GM23338 (cell line): Measurements from ENCODE around the gene UBE3A. TPM values are rescaled to one million over a fixed set of nuclear protein-coding genes. Genes with fewer than 3 reads are reported as not detected.

Experiments
- ATAC-seq: fragments of 200-7000 bp; cut with Tn5 transposase; 3 replicates; pipeline ENCODE4 v1.9.1; 2020
- DNase-seq: peaks from one replicate; pipeline ENCODE4 v3.0.0-alpha.2; 2015; ENCODE audit warnings: low spot score
- H2AFZ ChIP-seq: fragments of 200-600 bp; sonication (generic); 2 replicates; pipeline ENCODE4 v1.8.0; 2016; ENCODE audit warnings: antibody characterized with exemption, mild to moderate bottlenecking, moderate library complexity
- H3F3A ChIP-seq: fragments of 200-600 bp; sonication (generic); replicated peaks from 2 replicates; pipeline ENCODE4 v1.8.0; 2017; ENCODE audit warnings: antibody characterized with exemption, mixed run types, low read depth
- H3K27ac ChIP-seq: fragments of 200-600 bp; sonication (generic); 2 replicates; pipeline ENCODE4 v1.6.1; 2016; ENCODE audit warnings: low read depth
- H3K27me3 ChIP-seq: fragments of 200-600 bp; sonication (generic); 2 replicates; pipeline ENCODE4 v1.8.0; 2016; ENCODE audit warnings: mild to moderate bottlenecking, mixed run types, moderate library complexity; ENCODE audit not compliant: insufficient read depth
- H3K36me3 ChIP-seq: fragments of 200-600 bp; sonication (generic); 2 replicates; pipeline ENCODE4 v1.8.0; 2016; ENCODE audit warnings: mild to moderate bottlenecking; ENCODE audit not compliant: insufficient read depth
- H3K4me1 ChIP-seq: fragments of 200-600 bp; sonication (generic); 2 replicates; pipeline ENCODE4 v1.8.0; 2016; ENCODE audit warnings: mild to moderate bottlenecking, moderate library complexity; ENCODE audit not compliant: insufficient read depth
- H3K4me2 ChIP-seq: fragments of 200-600 bp; sonication (generic); 2 replicates; pipeline ENCODE4 v1.7.1; 2017; ENCODE audit warnings: mixed run types
- H3K4me3 ChIP-seq: fragments of 200-600 bp; sonication (generic); 2 replicates; pipeline ENCODE4 v1.6.1; 2016; ENCODE audit warnings: mixed run types
- H3K79me2 ChIP-seq: fragments of 200-600 bp; sonication (generic); replicated peaks from 2 replicates; pipeline ENCODE4 v1.8.0; 2017; ENCODE audit warnings: mild to moderate bottlenecking; ENCODE audit not compliant: insufficient read depth
- H3K9me2 ChIP-seq: fragments of 200-600 bp; sonication (generic); 2 replicates; pipeline ENCODE4 v1.8.0; 2017; ENCODE audit not compliant: insufficient read depth
- H4K20me1 ChIP-seq: fragments of 200-600 bp; sonication (generic); replicated peaks from 2 replicates; pipeline ENCODE4 v1.8.0; 2017; ENCODE audit warnings: mild to moderate bottlenecking; ENCODE audit not compliant: insufficient read depth
- H3K27ac Mint-ChIP-seq: 2 replicates; pipeline ENCODE4 v1.8.0; 2020; ENCODE audit warnings: inconsistent platforms, mild to moderate bottlenecking, moderate library complexity, mixed read lengths
- H3K27me3 Mint-ChIP-seq: 3 replicates; pipeline ENCODE4 v1.8.0; 2022; ENCODE audit warnings: low read depth, mild to moderate bottlenecking, moderate library complexity, mixed read lengths, inconsistent platforms; ENCODE audit not compliant: insufficient read depth, poor library complexity
- H3K36me3 Mint-ChIP-seq: 3 replicates; pipeline ENCODE4 v1.8.0; 2021; ENCODE audit warnings: low read depth, mild to moderate bottlenecking, inconsistent platforms, moderate library complexity, mixed read lengths
- H3K4me1 Mint-ChIP-seq: 3 replicates; pipeline ENCODE4 v1.8.0; 2020; ENCODE audit warnings: mild to moderate bottlenecking, inconsistent platforms, mixed read lengths
- H3K4me3 Mint-ChIP-seq: 3 replicates; pipeline ENCODE4 v1.8.0; 2021; ENCODE audit warnings: moderate library complexity, mild to moderate bottlenecking, inconsistent platforms, mixed read lengths
- H3K9me3 Mint-ChIP-seq: 3 replicates; pipeline ENCODE4 v1.8.0; 2020; ENCODE audit warnings: moderate library complexity, mild to moderate bottlenecking, inconsistent platforms, mixed read lengths
- CREB1 ChIP-seq: fragments of 250-450 bp; sonication (Bioruptor Pico); IDR thresholded peaks from 2 replicates; pipeline ENCODE4 v1.5.0; 2020; ENCODE audit warnings: low read depth, mild to moderate bottlenecking, moderate library complexity
- EZH2 ChIP-seq: fragments of 200-600 bp; sonication (generic); IDR thresholded peaks from one replicate; pipeline ENCODE4 v1.8.0; 2017; ENCODE audit warnings: antibody characterized with exemption, mild to moderate bottlenecking, low read depth; ENCODE audit not compliant: unreplicated experiment
- EZH2phosphoT487 ChIP-seq: fragments of 200-600 bp; sonication (generic); IDR thresholded peaks from one replicate; pipeline ENCODE4 v1.8.1; 2018; ENCODE audit warnings: antibody characterized with exemption; ENCODE audit not compliant: unreplicated experiment
- JUNB ChIP-seq: IDR thresholded peaks from one replicate; pipeline ENCODE4 v1.6.1; 2016; ENCODE audit warnings: antibody characterized with exemption; ENCODE audit not compliant: unreplicated experiment
- NANOG ChIP-seq: IDR thresholded peaks from 2 replicates; pipeline ENCODE4 v1.6.1; 2016; ENCODE audit warnings: antibody characterized with exemption, borderline replicate concordance
- POLR2AphosphoS5 ChIP-seq: IDR thresholded peaks from 2 replicates; pipeline ENCODE4 v1.6.1; 2016; ENCODE audit warnings: antibody characterized with exemption, low read depth
- REST ChIP-seq: IDR thresholded peaks from one replicate; pipeline ENCODE4 v1.6.1; 2018; ENCODE audit warnings: antibody characterized with exemption; ENCODE audit not compliant: unreplicated experiment
- STAT1 ChIP-seq: IDR thresholded peaks from one replicate; pipeline ENCODE4 v1.6.1; 2016; ENCODE audit warnings: antibody characterized with exemption; ENCODE audit not compliant: unreplicated experiment
- ZNF114 ChIP-seq: fragments of 250-450 bp; sonication (Bioruptor Pico); IDR thresholded peaks from 2 replicates; pipeline ENCODE4 v1.5.0; 2020; ENCODE audit warnings: mild to moderate bottlenecking, moderate library complexity
- ZNF331 ChIP-seq: fragments of 250-450 bp; sonication (Bioruptor Pico); IDR thresholded peaks from 2 replicates; pipeline ENCODE4 v1.5.0; 2020; ENCODE audit warnings: low read depth, mild to moderate bottlenecking, moderate library complexity
- polyA plus RNA-seq: library from polyadenylated mRNA; unstranded; fragments of >200 nt; fragmentation: Nextera tagmentation; extraction: Ambion mirVana; gene quantifications from 2 replicates; pipeline ENCODE4 v1.2.1, GENCODE V29; 2016
- total RNA-seq: library from RNA; depleted of rRNA; stranded (reverse); fragments of >200 nt; shearing (Covaris generic); gene quantifications from 2 replicates; pipeline ENCODE4 v1.2.3, GENCODE V29; 2014
- TF ChIP-seq, protein P1 (sequence below), 2 experiments: fragments of 200-600 bp in 1 of 2; sonication (generic) in 1 of 2; conservative IDR thresholded peaks; 2 replicates each; pipeline versions ENCODE4 v1.5.1 to v1.6.1; 2016 to 2017; ENCODE audit warnings: antibody characterized with exemption in 2 of 2, low read depth in 2 of 2, mild to moderate bottlenecking in 2 of 2, moderate library complexity in 1 of 2
- TF ChIP-seq, protein P2 (sequence below): fragments of 250-450 bp; sonication (Bioruptor Pico); IDR thresholded peaks from 2 replicates; pipeline ENCODE4 v1.5.0; 2020; ENCODE audit warnings: mild to moderate bottlenecking, moderate library complexity
- TF ChIP-seq, protein P3 (sequence below): IDR thresholded peaks from 2 replicates; pipeline ENCODE4 v1.6.1; 2016; ENCODE audit warnings: antibody characterized with exemption

UBE3A gene
- total and polyA plus RNA-seq, 2 experiments from 2014 or later = 96.1 to 150 TPM

DNA sequence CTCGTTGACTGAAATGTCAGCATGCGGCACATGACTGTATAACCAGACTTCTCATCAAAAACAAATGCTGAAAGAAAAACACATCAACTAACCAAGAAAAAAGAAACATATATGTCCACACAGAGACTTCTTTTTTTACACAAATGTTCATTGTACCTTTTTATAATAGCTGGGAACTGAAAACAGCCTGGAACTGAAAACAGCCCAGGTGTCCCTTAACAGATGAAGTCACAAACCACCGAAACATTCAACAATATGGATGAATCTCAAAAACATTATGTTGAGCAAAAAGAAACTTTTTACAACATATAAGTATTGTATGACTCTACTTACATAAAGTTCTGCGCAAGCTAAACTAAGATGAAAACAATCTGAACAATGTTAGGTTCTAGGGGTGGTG is 20.6 kb downstream of the UBE3A start:
- H3K27me3 Mint-ChIP-seq = peaks cover 1% of the 10 kb centered on the region
- Histone ChIP-seq H3K36me3 (no peaks in the 10 kb centered on the region), H3K27me3 (no peaks in the 10 kb centered on the region), H3K27ac (no peak overlapping the region), H3K79me2 (peaks cover 100% of the 10 kb centered on the region), H3F3A (no peaks in the 10 kb centered on the region), H2AFZ (no peak overlapping the region), H3K4me3 (no peak overlapping the region), H3K9me2 (no peaks in the 10 kb centered on the region), H4K20me1 (peaks cover 48% of the 10 kb centered on the region), H3K4me2 (no peak overlapping the region), H3K4me1 (peaks cover 23% of the 10 kb centered on the region)
- H3K9me3 Mint-ChIP-seq = no peaks in the 10 kb centered on the region; the same call in 2 of the 3 replicates
- TF ChIP-seq ZNF331 = no peak
- TF ChIP-seq, protein P1, sequence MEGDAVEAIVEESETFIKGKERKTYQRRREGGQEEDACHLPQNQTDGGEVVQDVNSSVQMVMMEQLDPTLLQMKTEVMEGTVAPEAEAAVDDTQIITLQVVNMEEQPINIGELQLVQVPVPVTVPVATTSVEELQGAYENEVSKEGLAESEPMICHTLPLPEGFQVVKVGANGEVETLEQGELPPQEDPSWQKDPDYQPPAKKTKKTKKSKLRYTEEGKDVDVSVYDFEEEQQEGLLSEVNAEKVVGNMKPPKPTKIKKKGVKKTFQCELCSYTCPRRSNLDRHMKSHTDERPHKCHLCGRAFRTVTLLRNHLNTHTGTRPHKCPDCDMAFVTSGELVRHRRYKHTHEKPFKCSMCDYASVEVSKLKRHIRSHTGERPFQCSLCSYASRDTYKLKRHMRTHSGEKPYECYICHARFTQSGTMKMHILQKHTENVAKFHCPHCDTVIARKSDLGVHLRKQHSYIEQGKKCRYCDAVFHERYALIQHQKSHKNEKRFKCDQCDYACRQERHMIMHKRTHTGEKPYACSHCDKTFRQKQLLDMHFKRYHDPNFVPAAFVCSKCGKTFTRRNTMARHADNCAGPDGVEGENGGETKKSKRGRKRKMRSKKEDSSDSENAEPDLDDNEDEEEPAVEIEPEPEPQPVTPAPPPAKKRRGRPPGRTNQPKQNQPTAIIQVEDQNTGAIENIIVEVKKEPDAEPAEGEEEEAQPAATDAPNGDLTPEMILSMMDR (conservative IDR thresholded peaks at IDR 0.05; ENCODE audit: low read depth in 2 of 2) = no peak
- TF ChIP-seq EZH2phosphoT487 = no peak
- no peak for TF ChIP-seq CREB1 (CRISPR knock-in tag)
- TF ChIP-seq EZH2 = no peak
- TF ChIP-seq ZNF114 (CRISPR knock-in tag) = no peak
- TF ChIP-seq STAT1 = no peak
- no peak for TF ChIP-seq REST
- TF ChIP-seq, protein P2, sequence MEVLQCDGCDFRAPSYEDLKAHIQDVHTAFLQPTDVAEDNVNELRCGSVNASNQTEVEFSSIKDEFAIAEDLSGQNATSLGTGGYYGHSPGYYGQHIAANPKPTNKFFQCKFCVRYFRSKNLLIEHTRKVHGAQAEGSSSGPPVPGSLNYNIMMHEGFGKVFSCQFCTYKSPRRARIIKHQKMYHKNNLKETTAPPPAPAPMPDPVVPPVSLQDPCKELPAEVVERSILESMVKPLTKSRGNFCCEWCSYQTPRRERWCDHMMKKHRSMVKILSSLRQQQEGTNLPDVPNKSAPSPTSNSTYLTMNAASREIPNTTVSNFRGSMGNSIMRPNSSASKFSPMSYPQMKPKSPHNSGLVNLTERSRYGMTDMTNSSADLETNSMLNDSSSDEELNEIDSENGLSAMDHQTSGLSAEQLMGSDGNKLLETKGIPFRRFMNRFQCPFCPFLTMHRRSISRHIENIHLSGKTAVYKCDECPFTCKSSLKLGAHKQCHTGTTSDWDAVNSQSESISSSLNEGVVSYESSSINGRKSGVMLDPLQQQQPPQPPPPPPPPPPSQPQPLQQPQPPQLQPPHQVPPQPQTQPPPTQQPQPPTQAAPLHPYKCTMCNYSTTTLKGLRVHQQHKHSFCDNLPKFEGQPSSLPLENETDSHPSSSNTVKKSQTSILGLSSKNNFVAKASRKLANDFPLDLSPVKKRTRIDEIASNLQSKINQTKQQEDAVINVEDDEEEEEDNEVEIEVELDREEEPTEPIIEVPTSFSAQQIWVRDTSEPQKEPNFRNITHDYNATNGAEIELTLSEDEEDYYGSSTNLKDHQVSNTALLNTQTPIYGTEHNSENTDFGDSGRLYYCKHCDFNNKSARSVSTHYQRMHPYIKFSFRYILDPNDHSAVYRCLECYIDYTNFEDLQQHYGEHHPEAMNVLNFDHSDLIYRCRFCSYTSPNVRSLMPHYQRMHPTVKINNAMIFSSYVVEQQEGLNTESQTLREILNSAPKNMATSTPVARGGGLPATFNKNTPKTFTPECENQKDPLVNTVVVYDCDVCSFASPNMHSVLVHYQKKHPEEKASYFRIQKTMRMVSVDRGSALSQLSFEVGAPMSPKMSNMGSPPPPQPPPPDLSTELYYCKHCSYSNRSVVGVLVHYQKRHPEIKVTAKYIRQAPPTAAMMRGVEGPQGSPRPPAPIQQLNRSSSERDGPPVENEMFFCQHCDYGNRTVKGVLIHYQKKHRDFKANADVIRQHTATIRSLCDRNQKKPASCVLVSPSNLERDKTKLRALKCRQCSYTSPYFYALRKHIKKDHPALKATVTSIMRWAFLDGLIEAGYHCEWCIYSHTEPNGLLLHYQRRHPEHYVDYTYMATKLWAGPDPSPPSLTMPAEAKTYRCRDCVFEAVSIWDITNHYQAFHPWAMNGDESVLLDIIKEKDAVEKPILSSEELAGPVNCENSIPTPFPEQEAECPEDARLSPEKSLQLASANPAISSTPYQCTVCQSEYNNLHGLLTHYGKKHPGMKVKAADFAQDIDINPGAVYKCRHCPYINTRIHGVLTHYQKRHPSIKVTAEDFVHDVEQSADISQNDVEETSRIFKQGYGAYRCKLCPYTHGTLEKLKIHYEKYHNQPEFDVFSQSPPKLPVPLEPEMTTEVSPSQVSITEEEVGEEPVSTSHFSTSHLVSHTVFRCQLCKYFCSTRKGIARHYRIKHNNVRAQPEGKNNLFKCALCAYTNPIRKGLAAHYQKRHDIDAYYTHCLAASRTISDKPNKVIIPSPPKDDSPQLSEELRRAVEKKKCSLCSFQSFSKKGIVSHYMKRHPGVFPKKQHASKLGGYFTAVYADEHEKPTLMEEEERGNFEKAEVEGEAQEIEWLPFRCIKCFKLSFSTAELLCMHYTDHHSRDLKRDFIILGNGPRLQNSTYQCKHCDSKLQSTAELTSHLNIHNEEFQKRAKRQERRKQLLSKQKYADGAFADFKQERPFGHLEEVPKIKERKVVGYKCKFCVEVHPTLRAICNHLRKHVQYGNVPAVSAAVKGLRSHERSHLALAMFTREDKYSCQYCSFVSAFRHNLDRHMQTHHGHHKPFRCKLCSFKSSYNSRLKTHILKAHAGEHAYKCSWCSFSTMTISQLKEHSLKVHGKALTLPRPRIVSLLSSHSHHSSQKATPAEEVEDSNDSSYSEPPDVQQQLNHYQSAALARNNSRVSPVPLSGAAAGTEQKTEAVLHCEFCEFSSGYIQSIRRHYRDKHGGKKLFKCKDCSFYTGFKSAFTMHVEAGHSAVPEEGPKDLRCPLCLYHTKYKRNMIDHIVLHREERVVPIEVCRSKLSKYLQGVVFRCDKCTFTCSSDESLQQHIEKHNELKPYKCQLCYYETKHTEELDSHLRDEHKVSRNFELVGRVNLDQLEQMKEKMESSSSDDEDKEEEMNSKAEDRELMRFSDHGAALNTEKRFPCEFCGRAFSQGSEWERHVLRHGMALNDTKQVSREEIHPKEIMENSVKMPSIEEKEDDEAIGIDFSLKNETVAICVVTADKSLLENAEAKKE (CRISPR knock-in tag) = no peak
- TF ChIP-seq, protein P3, sequence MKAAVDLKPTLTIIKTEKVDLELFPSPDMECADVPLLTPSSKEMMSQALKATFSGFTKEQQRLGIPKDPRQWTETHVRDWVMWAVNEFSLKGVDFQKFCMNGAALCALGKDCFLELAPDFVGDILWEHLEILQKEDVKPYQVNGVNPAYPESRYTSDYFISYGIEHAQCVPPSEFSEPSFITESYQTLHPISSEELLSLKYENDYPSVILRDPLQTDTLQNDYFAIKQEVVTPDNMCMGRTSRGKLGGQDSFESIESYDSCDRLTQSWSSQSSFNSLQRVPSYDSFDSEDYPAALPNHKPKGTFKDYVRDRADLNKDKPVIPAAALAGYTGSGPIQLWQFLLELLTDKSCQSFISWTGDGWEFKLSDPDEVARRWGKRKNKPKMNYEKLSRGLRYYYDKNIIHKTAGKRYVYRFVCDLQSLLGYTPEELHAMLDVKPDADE = no peak
- no peak for TF ChIP-seq NANOG
- no peak for TF ChIP-seq JUNB
- TF ChIP-seq POLR2AphosphoS5 = no peak
- H3K27ac Mint-ChIP-seq = no peak overlapping the region
- DNase-seq = no peak
- ATAC-seq = no peak
- no peak overlapping the region for H3K4me3 Mint-ChIP-seq
- H3K36me3 Mint-ChIP-seq = peaks cover 7% of the 10 kb centered on the region
- H3K4me1 Mint-ChIP-seq = peaks cover 53% of the 10 kb centered on the region
